Breast epithelium (tissue), 3 donors: ENCODE results near the gene SPP2.

Experiments used
- CTCF ChIP-seq, 3 donors: fragments of 450-650 bp; IDR thresholded peaks; one replicate each; pipeline ENCODE4 v1.5.1; 2016 to 2017; ENCODE audit warnings: antibody characterized with exemption in 3 of 3, mild to moderate bottlenecking in 3 of 3, moderate library complexity in 3 of 3
- POLR2A ChIP-seq: fragments of 450-650 bp; IDR thresholded peaks from one replicate; pipeline ENCODE4 v1.6.1; 2016; ENCODE audit warnings: antibody characterized with exemption, mild to moderate bottlenecking, moderate library complexity
- POLR2AphosphoS5 ChIP-seq, 3 donors: sonication (generic); formaldehyde crosslinking; IDR thresholded peaks; one replicate each; pipeline ENCODE4 v1.6.1; 2017; ENCODE audit warnings: antibody characterized with exemption in 3 of 3

- no peak for TF ChIP-seq CTCF (IDR thresholded peaks at IDR 0.05)
- no peak for TF ChIP-seq POLR2AphosphoS5 (IDR thresholded peaks at IDR 0.05)
- no peak for TF ChIP-seq POLR2A
These were observed 11.2 kb downstream of the SPP2 start for GRCh38 chr2:234061624-234062257.
